Stimulated activated CD4-positive, alpha-beta T cell treated with anti-CD3 and anti-CD28 coated beads, Interleukin-15, amount 100 ng/mL, for 24 hours (primary cell): Measurements from ENCODE around the gene HDLBP.
A peak's percentile ranks its signal among the peaks of the same experiment; 100 is the strongest.

ENCODE experiments used
- DNase-seq: peaks from one replicate; pipeline ENCODE4 v3.0.0-alpha.2; 2020

HDLBP gene

DNA sequence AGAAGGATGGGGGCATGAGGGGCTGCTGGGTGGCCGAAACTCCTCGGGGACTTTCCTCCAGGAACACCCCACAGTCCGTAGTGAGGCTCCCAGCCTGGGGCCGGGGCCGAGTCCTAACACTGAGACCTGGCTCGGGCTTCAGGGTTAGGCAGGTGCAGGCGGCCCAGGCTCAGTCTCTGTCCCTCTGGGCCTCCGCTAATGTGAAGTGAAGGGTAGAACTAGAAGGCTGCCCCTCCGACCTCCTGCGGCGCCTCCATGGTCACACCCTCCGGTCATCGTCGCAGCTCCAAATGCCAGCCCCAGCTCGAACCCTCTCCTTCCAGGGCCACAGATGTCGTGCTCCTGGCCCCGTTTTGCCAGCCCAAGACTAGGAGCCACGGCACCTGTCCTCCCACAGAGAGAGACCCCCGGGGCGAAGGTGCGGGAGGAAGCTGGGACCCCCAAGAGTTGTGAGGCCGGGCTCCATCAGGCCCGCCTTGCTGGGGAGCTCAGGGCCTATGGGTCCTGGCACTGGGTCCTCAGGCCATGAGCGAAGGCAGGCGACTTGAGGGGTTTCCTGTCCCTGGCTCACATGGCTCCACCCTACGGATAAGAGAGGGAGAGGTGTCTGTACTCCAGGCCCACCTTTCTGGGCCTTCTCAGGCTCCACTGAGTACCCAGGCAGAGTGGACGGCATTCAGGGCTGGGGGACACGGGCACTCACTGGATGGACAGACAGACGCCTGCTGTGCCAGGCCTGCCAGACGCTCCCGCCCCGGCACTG lies 126.2 kb downstream of the HDLBP start:
- DNase-seq = no peak

DNA sequence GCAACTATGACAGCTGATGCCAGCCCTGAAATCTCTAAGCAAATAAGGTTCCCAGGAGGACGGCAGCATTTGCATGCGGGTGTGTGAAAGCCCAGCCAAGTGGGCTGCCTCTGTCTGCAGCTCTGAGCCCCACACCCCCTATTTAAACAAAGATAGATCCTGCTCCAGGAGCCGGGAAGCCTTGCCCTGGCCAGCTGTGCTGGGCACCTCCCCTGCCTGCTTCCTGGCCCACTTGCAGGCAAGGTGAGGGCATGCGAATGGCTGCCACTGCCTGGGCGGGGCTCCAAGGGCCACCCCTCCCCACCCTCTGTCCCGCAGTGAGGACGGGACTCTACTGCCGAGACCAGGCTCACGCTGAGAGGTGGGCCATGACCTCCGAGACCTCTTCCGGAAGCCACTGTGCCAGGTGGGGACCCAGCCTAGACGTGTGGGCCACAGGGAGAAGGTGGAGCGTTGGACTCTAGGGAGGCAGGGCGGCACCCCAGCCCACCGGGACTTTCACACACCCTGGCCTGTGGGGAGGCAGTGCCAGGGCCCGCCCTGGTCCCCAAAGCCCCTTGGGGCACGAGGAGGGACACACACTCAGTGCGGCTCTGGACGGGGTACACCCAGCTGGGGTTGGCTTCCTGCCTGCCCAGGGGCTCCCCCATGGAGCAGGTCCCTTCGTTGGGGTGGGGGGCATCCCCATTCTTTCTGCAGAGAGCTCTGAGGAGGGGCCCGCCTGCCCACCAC lies 126.9 kb downstream of the HDLBP start, which contains the start of gene ANO7:
TSS of gene ANO7 (plus strand) at position 317 of the 732 bp plus-strand sequence. CDS start 1,387 bp downstream, outside the sequence.
- no peak for DNase-seq

DNA sequence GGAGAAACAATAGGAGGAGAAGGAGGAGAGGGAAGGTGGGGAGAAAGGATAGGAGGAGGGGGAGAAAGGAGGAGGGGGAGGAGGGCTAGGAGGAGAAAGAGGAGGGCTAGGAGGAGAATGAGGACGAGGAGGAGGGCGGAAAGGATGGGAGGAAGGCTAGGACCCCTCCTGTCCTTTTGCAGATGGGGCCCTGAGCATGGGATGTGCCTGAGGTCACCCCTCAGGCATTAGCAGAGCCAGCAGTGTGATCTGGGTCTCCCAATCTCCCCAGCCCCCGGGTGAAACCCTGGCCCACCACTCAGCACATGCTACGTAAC lies 127.6 kb downstream of the HDLBP start:
- no peak for DNase-seq

DNA sequence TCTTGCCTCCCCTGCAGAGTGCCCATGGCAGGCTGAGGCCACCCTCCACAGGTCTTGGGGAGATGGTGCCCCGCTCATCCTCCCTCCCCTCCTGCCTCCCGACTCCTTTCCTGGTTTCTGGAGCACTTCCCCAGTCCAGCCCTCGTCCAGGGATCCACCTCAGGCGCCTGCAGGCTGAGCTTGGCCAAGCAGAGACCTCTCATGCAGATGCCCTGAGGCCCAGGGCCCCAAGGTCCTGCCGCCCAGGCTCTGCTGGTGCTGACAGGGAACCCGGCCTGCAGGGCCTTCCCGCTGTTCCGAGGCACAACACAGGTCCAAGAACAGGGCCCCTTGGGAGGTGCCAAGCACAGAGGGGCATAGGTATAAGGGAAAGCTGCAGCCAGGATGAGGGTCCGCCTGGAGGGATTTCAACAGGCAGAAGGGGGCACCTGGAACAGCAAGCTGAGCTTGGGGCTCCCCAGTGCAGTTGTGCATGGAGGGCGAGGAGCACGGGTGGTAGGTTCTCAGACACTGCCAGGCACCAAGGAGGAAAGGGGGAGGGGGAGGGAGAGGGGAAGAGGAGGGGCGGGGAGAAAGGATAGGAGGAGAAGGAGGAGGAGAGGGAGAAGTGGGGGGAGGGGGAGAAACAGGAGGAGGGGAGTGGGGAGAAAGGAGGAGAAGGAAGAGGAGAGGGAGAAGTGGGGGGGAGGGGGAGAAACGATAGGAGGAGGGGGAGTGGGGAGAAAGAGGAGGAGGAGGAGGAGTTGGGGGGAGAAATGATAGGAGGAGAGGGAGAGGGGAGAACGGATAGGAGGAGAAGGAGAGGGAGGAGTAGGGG lies 128.2 kb downstream of the HDLBP start:
- no peak for DNase-seq

DNA sequence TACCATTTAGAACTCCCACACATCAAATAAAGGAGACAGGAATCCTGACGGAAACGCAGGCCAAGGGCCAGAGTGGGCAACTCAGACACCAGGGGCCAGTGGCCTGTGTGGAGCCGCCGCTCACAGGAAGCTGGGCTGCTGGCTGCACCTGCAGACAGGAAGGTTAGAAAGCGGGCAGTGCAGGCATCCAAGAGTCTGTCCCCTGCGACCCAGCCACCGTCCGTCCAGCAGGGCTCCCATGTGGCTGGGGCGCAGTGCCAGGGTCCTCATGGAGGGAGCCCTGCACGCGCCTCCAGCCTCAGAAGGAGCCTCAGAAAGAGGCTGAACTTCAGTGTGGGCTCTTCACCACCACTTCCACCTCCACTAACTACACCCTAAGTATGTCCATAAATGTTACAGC lies 129.5 kb downstream of the HDLBP start:
- no peak for DNase-seq

DNA sequence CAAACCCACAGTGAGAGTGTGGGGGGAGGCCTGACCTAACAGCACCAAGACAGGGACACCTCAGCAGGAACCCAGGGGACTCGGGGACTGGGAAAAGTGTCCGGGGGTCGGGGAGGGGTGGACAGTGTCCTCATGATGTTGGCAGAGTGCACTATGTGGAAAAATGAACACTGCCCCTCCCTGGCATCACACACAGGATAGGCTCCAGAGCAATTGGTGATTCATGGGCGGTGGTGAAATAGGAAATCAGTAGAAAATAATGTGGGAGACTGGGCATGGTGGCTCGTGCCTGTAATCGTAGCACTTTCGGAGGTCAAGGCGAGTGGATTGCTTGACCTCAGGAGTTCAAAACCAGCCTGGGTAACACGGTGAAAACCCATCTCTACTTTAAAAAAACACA lies 130.6 kb downstream of the HDLBP start:
- DNase-seq = no peak

DNA sequence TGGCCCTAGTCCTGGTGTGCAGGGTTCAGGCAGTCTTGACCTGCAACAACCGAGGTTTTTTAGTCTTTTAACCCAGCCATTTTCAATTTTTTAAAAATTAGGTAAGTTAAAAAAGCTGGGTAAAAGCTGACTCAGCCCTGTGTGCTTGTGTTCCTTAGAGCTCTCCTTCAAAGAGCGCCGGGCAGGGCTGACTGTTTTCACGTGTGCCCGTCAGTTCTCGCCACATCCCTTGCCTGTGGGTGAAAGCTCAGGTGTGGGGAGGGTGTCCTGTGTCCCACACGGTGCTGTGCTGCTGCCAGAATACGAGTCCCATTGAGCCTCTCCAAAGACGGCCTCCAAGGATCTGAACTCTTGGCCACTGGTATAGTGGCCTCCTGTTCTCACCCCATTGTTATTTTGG lies 132.3 kb downstream of the HDLBP start:
- DNase-seq = no peak

DNA sequence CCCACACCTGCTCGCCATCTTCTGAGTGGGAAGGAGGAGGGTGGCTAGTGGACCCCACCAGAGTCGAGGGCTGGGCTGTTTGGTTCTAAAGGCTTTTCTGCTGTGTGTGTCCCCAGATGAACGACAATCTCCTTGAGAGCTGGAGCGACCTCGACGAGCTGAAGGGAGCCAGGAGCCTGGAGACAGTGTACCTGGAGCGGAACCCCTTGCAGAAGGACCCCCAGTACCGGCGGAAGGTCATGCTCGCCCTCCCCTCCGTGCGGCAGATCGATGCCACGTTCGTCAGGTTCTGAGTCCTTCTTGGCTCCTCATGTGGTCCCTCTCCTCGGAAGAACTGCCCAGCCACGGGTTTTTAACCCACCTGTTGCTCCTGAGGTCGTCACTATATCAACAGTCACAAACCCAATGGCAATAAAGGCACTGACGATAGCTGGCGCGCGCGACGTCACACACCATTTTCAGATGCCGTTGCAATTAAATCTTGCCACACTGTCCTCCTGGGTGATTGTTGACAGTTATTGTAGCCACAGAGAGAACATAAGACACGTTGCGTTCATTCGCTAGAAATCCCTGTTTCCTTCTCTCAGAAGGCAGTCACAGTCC lies 132.8 kb downstream of the HDLBP start:
- no peak for DNase-seq

DNA sequence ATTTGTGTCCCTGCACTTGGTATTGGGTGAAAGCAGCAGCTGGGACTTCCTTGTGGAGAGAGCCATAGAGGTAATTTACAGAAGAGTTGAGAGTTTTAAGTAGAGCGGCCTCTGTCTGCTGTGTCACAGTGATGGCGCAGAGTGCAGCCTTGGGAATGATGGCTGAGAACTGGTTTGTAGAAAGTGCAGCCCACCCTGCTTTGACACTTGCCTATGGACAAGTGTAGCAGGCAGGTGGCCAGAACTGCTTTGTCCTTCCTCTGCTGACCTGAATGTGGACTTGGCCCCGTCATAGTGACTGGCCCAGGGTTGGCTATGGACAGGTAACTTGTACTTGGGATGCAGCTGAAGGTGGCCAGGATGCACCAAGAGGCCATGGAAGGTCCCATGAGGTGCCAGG lies 133.3 kb downstream of the HDLBP start:
- DNase-seq = no peak

DNA sequence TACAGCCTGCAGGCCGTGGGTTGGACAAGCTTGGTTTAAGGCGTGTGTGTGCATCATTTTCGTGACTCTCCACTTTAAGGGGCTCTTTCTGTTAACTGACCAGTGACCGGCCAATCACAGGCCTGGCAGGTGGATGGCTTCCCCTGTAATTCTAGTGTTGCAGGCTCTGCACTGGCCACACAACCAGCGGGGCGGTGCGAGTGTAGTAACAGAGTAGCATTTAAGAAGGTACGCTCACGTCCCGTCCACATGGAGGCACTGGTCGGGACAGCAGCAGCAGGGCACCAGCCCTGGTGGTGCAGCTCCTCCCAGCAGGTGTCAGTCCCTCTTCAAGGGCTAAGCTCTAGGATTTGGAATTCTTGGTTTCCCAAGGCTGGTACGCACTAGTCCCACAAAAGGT lies 135.0 kb downstream of the HDLBP start:
- no peak for DNase-seq

DNA sequence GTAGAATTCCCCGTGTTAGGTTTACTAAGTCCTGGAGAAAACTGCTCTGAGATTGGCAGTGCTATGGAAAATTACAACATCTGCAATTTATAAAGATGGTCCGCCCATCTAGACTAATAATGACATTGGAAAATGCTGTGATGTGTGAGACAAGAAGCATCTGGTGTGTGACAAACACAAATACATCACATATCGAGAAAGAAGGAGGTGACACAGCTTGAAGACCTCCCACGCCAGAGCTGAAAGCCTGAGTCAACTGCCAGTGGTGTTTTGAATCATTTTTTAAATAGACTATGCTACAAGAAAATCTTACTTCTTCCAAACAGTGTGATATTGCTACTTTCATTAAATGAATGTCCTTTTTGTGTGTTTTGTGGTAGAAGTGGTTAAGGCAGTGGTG lies 135.6 kb downstream of the HDLBP start:
- DNase-seq = peak; percentile 49

DNA sequence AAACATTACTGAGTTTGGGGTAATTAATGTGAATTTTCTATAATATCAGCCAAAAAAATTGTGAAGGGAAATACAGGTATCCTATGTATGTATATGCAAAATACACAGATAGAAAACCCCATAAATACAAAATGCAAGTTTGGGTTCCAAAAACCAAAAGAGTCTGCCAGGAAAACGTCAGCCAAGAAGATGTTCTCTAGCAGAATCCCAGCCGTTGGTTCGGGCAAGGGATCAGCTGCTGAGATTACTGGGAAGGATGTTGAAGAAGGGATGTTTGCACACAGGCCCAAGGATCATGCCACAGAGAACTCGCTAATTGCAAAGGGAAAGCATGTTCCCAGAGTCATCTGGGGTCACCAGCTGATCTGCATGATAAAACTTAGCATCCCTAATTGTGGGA lies 136.5 kb downstream of the HDLBP start:
- no peak for DNase-seq

DNA sequence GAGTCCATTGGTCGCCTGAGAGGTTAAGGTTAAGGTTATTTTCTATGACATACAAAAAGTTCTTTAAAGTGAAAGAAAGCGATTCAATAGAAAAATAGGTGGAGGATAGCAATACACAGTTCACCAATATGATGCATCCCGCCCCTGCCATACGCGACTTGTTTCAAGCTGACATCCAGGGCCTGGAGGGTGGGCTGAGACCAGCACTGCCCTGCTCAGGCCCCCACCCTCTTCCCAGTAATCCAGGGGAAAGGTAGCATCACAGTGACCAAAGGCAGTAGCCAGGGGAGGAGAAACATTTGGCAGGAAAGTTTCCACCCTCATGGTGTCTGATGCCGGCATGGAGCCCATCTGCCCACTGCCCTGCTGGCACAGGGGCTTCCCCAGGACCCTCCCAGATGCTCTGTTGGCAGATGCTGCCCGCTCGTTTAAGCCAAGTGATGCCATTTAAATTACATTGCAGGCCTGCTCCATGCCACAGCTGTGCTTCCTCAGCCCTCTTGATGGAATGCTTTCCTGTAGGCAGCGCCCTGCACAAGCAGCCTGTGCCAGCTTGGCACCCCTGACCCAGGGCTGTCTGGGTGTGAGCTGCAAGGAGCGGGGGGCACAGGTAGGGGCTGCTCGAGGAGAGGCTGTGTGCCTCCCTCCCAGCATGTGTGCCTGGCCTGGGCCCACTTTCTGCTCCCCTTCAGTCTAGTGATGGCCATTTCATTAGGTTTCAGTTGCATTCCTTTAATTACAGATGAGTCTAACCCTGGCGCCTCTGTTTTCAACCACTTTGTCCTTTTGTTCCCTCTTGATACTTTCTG lies 137.7 kb downstream of the HDLBP start:
- DNase-seq = no peak
